Left forelimb (tissue), 1 donor: Measurements from ENCODE around the gene ZBTB14.

Experiments used
- DNase-seq: peaks from one replicate; pipeline ENCODE4 v3.0.0-alpha.2; 2018; ENCODE audit warnings: low spot score

The ZBTB14 gene

GRCh38 chr18:5294113-5294456, 1.4 kb downstream of the ZBTB14 start:
- DNase-seq = no peak

- no peak for DNase-seq
Observed at GRCh38 chr18:5288517-5288935, 7.0 kb downstream of the ZBTB14 start.

GRCh38 chr18:5287854-5288253, 7.7 kb downstream of the ZBTB14 start:
- no peak for DNase-seq

DNA sequence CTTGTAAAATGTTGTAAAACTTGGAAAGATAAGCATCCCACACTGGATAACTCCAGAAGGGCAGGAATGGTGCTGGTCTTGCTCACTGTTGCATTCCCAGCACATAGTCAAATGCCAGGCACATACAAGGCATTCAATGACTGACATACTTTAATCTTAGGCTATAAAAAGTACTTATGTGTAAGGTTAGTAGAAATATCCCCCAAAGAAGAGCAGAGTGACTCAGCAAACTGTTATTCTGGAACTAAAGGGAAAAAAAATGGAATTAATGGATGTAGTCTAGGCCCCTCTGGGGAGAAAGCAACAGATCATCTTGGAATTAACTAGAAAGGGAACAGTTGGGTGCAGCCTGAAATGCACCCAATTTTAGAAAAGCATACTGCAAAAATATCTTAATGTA, 9.0 kb downstream of the ZBTB14 start:
- no peak for DNase-seq

GRCh38 chr18:5285326-5285725, 10.2 kb downstream of the ZBTB14 start:
- DNase-seq = no peak

GRCh38 chr18:5284808-5285207, 10.7 kb downstream of the ZBTB14 start:
- no peak for DNase-seq

DNA sequence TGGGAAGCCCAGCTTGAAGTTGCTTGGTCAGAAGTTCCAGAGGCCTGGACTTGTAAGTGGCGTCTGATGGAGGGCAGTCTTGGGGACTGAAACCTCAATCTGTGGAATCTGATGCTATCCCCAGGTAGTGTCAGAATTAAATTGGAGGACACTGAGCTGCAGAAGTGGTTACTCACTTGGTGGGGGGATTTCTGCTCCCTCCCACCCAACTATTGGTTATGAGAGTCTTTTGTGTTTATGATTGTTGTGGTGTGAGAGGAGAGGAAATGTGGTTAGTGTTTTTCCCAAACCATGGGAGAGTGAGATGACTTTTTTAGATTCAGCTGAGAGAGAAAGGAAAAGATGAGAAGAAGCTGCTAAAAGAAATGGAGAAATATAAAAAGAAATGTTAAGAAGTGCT, 12.8 kb downstream of the ZBTB14 start:
- no peak for DNase-seq

DNA sequence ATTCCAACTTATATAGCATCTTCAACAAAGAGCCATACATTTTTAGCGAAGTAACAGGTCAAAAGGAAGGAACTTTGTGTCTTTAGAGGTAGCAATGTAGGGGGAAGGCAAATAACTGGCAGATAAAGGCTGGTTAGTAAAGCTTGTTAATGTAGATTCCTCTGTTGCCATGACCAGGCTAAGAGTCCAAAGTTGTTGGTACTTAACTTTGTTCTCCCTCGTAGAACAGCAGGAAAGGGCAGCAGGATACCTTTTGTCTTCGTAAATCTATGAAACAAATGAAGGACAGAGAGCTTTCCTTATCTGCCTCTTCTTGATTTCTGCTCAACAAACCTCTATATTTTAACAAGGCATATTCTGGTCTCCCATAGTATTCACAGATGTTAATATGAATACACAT, 18.6 kb downstream of the ZBTB14 start:
- DNase-seq = no peak

GRCh38 chr18:5275872-5276271, 19.7 kb downstream of the ZBTB14 start:
- no peak for DNase-seq

DNA sequence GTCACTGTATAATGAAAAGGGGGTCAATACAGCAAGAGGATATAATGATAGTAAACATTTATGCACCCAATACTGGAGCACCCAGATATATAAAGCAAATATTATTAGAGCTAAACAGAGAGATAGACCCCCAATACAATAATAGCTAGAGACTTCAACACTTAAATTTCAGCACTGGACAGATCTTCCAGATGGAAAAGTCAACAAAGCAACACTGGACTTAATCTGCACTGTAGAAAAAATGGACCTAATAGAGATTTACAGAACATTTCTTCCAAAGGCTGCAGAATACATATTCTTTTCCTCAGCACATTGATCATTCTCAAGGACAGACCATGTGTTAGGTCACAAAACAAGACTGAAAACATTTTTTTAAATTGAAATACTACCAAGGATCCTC, 26.7 kb downstream of the ZBTB14 start:
- no peak for DNase-seq

GRCh38 chr18:5266721-5267120, 28.8 kb downstream of the ZBTB14 start:
- no peak for DNase-seq

DNA sequence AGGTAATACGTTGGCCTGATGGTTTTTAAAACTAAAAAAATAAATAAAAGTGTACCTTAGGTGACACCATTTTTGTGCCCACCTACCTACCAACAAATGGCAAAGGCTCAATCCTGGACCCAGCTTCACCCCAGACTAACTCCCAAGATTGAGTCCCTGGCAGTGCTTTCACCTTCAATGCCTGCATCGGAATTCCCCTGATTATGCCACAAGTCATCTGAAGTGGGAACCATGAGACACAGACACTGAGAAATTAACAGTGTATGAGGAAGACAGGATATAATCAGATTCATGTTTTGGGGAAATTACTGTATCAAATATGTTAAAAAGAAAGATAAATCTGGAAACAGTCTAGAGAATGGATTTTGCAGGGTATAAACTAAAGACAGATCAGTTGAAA, 41.6 kb downstream of the ZBTB14 start:
- DNase-seq = no peak

DNA sequence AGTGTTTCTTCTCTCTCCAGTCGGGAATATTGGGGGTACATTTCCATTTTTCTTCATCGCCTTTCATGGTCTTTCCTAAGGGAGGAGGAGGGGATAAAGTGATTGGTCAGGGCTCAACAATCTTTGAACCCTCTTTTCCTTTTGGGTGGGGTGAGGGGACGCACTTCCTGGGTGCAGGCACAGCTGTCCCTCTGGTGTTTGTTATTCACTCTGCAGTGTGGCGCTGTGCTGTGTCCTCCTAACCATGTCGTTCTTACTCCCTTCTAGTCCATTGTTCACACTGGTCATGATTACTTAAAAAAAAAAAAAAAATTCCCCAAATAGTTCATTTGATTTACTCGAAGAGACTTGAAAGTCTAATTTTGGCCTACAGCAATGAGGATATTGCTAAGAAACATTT, 44.4 kb downstream of the ZBTB14 start:
- DNase-seq = no peak

- no peak for DNase-seq
Observed at GRCh38 chr18:5250603-5251002, 44.9 kb downstream of the ZBTB14 start.

DNA sequence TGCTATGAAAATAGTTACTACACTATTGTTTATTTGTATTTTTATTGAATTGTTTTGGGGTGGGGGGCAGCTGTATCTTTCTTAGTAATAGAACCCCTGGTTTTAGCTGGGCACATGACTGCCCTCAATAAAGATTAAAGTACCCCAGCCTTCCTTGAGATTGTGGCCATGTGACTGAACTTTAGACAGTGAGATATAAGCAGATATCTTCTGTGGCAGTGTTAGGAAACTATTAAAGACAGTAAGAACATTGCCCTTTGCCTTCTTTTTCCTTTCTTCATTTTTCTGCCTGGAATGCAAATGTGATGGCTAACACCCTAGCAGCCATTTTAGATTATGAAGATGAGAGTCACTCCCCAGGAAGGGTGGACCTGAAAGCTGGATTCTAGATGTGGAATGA, 50.6 kb downstream of the ZBTB14 start:
- no peak for DNase-seq

- DNase-seq = no peak
Observed at GRCh38 chr18:5239447-5239846, 56.1 kb downstream of the ZBTB14 start.
